SK-N-SH treated with all-trans-retinoic acid at 6 μM for 48 hours (cell line): Measurements from ENCODE around the gene CCDC57.

Experiments used
- ATAC-seq: fragments of 200-7000 bp; cut with Tn5 transposase; 3 replicates; pipeline ENCODE4 v1.9.1; 2020; ENCODE audit warnings: mild to moderate bottlenecking, moderate library complexity
- ARNTL ChIP-seq: fragments of 450-650 bp; formaldehyde crosslinking; IDR thresholded peaks from 2 replicates; pipeline ENCODE4 v1.5.0; 2020; ENCODE audit warnings: low read depth, mild to moderate bottlenecking, moderate library complexity, borderline replicate concordance
- BACH2 ChIP-seq: fragments of 250-450 bp; sonication (Bioruptor Pico); IDR thresholded peaks from 2 replicates; pipeline ENCODE4 v1.9.0; 2021; ENCODE audit warnings: mild to moderate bottlenecking, borderline replicate concordance
- CREB5 ChIP-seq: fragments of 250-450 bp; sonication (Bioruptor Pico); IDR thresholded peaks from 2 replicates; pipeline ENCODE4 v1.5.1; 2020; ENCODE audit warnings: low read depth, mild to moderate bottlenecking, moderate library complexity
- CSDC2 ChIP-seq: fragments of 250-450 bp; sonication (Bioruptor Pico); IDR thresholded peaks from 2 replicates; pipeline ENCODE4 v1.5.0; 2020; ENCODE audit warnings: mild to moderate bottlenecking, moderate library complexity
- CSRNP3 ChIP-seq: fragments of 250-450 bp; sonication (Bioruptor Pico); IDR thresholded peaks from 2 replicates; pipeline ENCODE4 v1.5.1; 2021; ENCODE audit warnings: mild to moderate bottlenecking, moderate library complexity
- ESRRG ChIP-seq: fragments of 250-450 bp; sonication (Bioruptor Pico); IDR thresholded peaks from 2 replicates; pipeline ENCODE4 v1.6.1; 2021; ENCODE audit warnings: mild to moderate bottlenecking
- ISL1 ChIP-seq: fragments of 250-450 bp; sonication (Bioruptor Pico); IDR thresholded peaks from 2 replicates; pipeline ENCODE4 v2.1.2; 2022; ENCODE audit warnings: mild to moderate bottlenecking, moderate library complexity
- OSR1 ChIP-seq: fragments of 250-450 bp; sonication (Bioruptor Pico); IDR thresholded peaks from 2 replicates; pipeline ENCODE4 v1.8.0; 2022; ENCODE audit warnings: moderate library complexity, mild to moderate bottlenecking, inconsistent platforms
- PATZ1 ChIP-seq: fragments of 250-450 bp; sonication (Bioruptor Pico); IDR thresholded peaks from 2 replicates; pipeline ENCODE4 v1.8.0; 2020; ENCODE audit warnings: mild to moderate bottlenecking, moderate library complexity, borderline replicate concordance
- POU6F1 ChIP-seq: fragments of 250-450 bp; sonication (Bioruptor Pico); IDR thresholded peaks from 2 replicates; pipeline ENCODE4 v1.8.0; 2021; ENCODE audit warnings: low read depth, mild to moderate bottlenecking, moderate library complexity, borderline replicate concordance
- PPARA ChIP-seq: fragments of 250-450 bp; sonication (Bioruptor Pico); IDR thresholded peaks from 2 replicates; pipeline ENCODE4 v1.5.0; 2020; ENCODE audit warnings: mild to moderate bottlenecking, borderline replicate concordance
- RARB ChIP-seq: fragments of 250-450 bp; sonication (Bioruptor Pico); IDR thresholded peaks from 2 replicates; pipeline ENCODE4 v1.8.0; 2021; ENCODE audit warnings: mild to moderate bottlenecking, moderate library complexity
- SNAI2 ChIP-seq: fragments of 250-450 bp; sonication (Bioruptor Pico); IDR thresholded peaks from 2 replicates; pipeline ENCODE4 v1.5.0; 2020; ENCODE audit warnings: mild to moderate bottlenecking, moderate library complexity
- TCF4 ChIP-seq: fragments of 250-450 bp; sonication (Bioruptor Pico); IDR thresholded peaks from 2 replicates; pipeline ENCODE4 v1.8.0; 2021; ENCODE audit warnings: mild to moderate bottlenecking, moderate library complexity, borderline replicate concordance
- TSHZ2 ChIP-seq: fragments of 250-450 bp; sonication (Bioruptor Pico); IDR thresholded peaks from 2 replicates; pipeline ENCODE4 v1.5.0; 2020; ENCODE audit warnings: mild to moderate bottlenecking, moderate library complexity
- ZC3H10 ChIP-seq: fragments of 250-450 bp; sonication (Bioruptor Pico); IDR thresholded peaks from 2 replicates; pipeline ENCODE4 v1.5.1; 2021; ENCODE audit warnings: mild to moderate bottlenecking, moderate library complexity
- ZFP3 ChIP-seq: fragments of 250-450 bp; sonication (Bioruptor Pico); IDR thresholded peaks from 2 replicates; pipeline ENCODE4 v1.5.0; 2020; ENCODE audit warnings: mild to moderate bottlenecking, moderate library complexity
- ZFP30 ChIP-seq: fragments of 450-650 bp; formaldehyde crosslinking; IDR thresholded peaks from 2 replicates; pipeline ENCODE4 v1.5.0; 2022; ENCODE audit warnings: mild to moderate bottlenecking, moderate library complexity
- ZNF565 ChIP-seq: fragments of 450-650 bp; formaldehyde crosslinking; conservative IDR thresholded peaks from 2 replicates; pipeline ENCODE4 v1.5.0; 2020; ENCODE audit warnings: low read depth, mild to moderate bottlenecking, moderate library complexity
- ZNF70 ChIP-seq: fragments of 450-650 bp; formaldehyde crosslinking; IDR thresholded peaks from 2 replicates; pipeline ENCODE4 v1.5.0; 2020; ENCODE audit warnings: mild to moderate bottlenecking, moderate library complexity

The CCDC57 gene

GRCh38 chr17:82246365-82247181 is 33.9 kb upstream of the CCDC57 start (continued):
- TF ChIP-seq CREB5 (CRISPR knock-in tag) (no peak), OSR1 (CRISPR knock-in tag) (no peak)

- ATAC-seq: no peak
- no peak for TF ChIP-seq ZNF565 (CRISPR knock-in tag)
- no peak for TF ChIP-seq ESRRG (CRISPR knock-in tag)
- TF ChIP-seq ARNTL: no peak
- no peak for TF ChIP-seq TSHZ2
- no peak for TF ChIP-seq BACH2 (CRISPR knock-in tag)
- TF ChIP-seq OSR1 (CRISPR knock-in tag): no peak
- TF ChIP-seq CSDC2 (CRISPR knock-in tag): no peak
- TF ChIP-seq ZC3H10 (CRISPR knock-in tag): no peak
- TF ChIP-seq PATZ1 (CRISPR knock-in tag): no peak
- TF ChIP-seq POU6F1 (CRISPR knock-in tag): no peak
- no peak for TF ChIP-seq ZFP30 (CRISPR knock-in tag)
- no peak for TF ChIP-seq CSRNP3 (CRISPR knock-in tag)
- no peak for TF ChIP-seq PPARA (CRISPR knock-in tag)
- no peak for TF ChIP-seq ZFP3 (CRISPR knock-in tag)
- TF ChIP-seq RARB (CRISPR knock-in tag): no peak
- TF ChIP-seq ZNF70 (CRISPR knock-in tag): no peak
- no peak for TF ChIP-seq TCF4 (CRISPR knock-in tag)
- no peak for TF ChIP-seq ISL1 (CRISPR knock-in tag)
- no peak for TF ChIP-seq SNAI2 (CRISPR knock-in tag)
- TF ChIP-seq CREB5 (CRISPR knock-in tag): no peak
Observed at GRCh38 chr17:82246040-82246364, 33.4 kb upstream of the CCDC57 start.
